Peyer's patch (tissue), 4 donors: ENCODE results near the gene IL18R1. TPM values are rescaled to one million over a fixed set of nuclear protein-coding genes. Genes with fewer than 3 reads are reported as not detected.

Source experiments
- DNase-seq, 3 donors: peaks; one replicate each; pipeline ENCODE4 v3.0.0-alpha.2; 2017 to 2019
- H3K27ac ChIP-seq, 4 donors: fragments of 200-600 bp; sonication (generic); one replicate each; pipeline ENCODE4 v1.5.1; 2016 to 2019
- H3K27me3 ChIP-seq, 2 donors: fragments of 200-600 bp; sonication (generic); one replicate each; pipeline ENCODE4 v1.5.1; 2019
- H3K36me3 ChIP-seq, 3 donors: fragments of 200-600 bp; sonication (generic); one replicate each; pipeline ENCODE4 v1.5.1; 2016 to 2019
- H3K4me1 ChIP-seq, 4 donors: fragments of 200-600 bp; sonication (generic); one replicate each; pipeline ENCODE4 v1.5.1; 2016 to 2019
- H3K4me3 ChIP-seq, 4 donors: fragments of 200-600 bp; sonication (generic); 1 replicate in 3 of 4; 2 replicates in 1 of 4; pipeline ENCODE4 v1.5.1; 2016 to 2019; ENCODE audit warnings: mild to moderate bottlenecking in 1 of 4
- H3K9me3 ChIP-seq, 4 donors: fragments of 200-600 bp; sonication (generic); one replicate each; pipeline ENCODE4 v1.5.1; 2016 to 2019; ENCODE audit warnings: mild to moderate bottlenecking in 1 of 4
- CTCF ChIP-seq, 6 experiments: fragments of 450-650 bp in 4 of 6; fragments of 200-600 bp in 2 of 6; sonication (generic) in 1 of 6; IDR thresholded peaks; one replicate each; pipeline ENCODE4 v1.5.1; 2017 to 2019; ENCODE audit warnings: antibody characterized with exemption in 6 of 6, mild to moderate bottlenecking in 3 of 6, moderate library complexity in 1 of 6
- POLR2A ChIP-seq, 2 donors: fragments of 450-650 bp; IDR thresholded peaks; one replicate each; pipeline ENCODE4 v1.5.1; 2017; ENCODE audit warnings: antibody characterized with exemption in 2 of 2, mild to moderate bottlenecking in 2 of 2, moderate library complexity in 2 of 2
- total RNA-seq, 4 donors: library from RNA; depleted of rRNA; stranded (reverse); fragments of >200 nt; gene quantifications; one replicate each; pipeline ENCODE4 v1.1.0, GENCODE V29; 2016

The IL18R1 gene
- total RNA-seq, 4 donors from 2014 or later, result 3.6 to 20.6 (median 12.9) TPM

- no peak for TF ChIP-seq CTCF (IDR thresholded peaks at IDR 0.05)
- TF ChIP-seq POLR2A (IDR thresholded peaks at IDR 0.05), result no peak
- no peak for DNase-seq
- H3K36me3 ChIP-seq, result no peaks in the 10 kb centered on the region
- peaks cover 0 to 2% (median 0%) of the 10 kb centered on the region in 4 donors for H3K9me3 ChIP-seq
- H3K27me3 ChIP-seq, result no peaks in the 10 kb centered on the region
- H3K27ac ChIP-seq, result no peak overlapping the region
- no peak overlapping the region for H3K4me3 ChIP-seq
- H3K4me1 ChIP-seq, result no peaks in the 10 kb centered on the region
Observed at GRCh38 chr2:102383722-102384121, 28.1 kb downstream of the IL18R1 start.

- Histone ChIP-seq H3K27me3 (no peaks in the 10 kb centered on the region), H3K9me3 (peaks cover 0 to 2% (median 0%) of the 10 kb centered on the region in 4 donors), H3K27ac (no peak overlapping the region), H3K4me3 (no peak overlapping the region), H3K36me3 (no peaks in the 10 kb centered on the region), H3K4me1 (no peaks in the 10 kb centered on the region)
- no peak for TF ChIP-seq CTCF (IDR thresholded peaks at IDR 0.05)
- TF ChIP-seq POLR2A (IDR thresholded peaks at IDR 0.05), result no peak
- DNase-seq, result no peak
Observed at GRCh38 chr2:102385522-102385921, 29.9 kb downstream of the IL18R1 start.

- Histone ChIP-seq H3K4me3 (no peak overlapping the region), H3K27ac (no peak overlapping the region), H3K27me3 (no peaks in the 10 kb centered on the region), H3K4me1 (no peaks in the 10 kb centered on the region), H3K9me3 (peaks cover 0 to 2% (median 0%) of the 10 kb centered on the region in 4 donors), H3K36me3 (no peaks in the 10 kb centered on the region)
- DNase-seq, result no peak
- TF ChIP-seq CTCF (IDR thresholded peaks at IDR 0.05) (no peak), POLR2A (IDR thresholded peaks at IDR 0.05) (no peak)
Observed at GRCh38 chr2:102386004-102386403, 30.4 kb downstream of the IL18R1 start.

GRCh38 chr2:102386867-102387541 is 31.4 kb downstream of the IL18R1 start:
- DNase-seq, result no peak
- Histone ChIP-seq H3K36me3 (no peaks in the 10 kb centered on the region), H3K9me3 (peaks cover 0 to 2% (median 0%) of the 10 kb centered on the region in 4 donors), H3K4me3 (no peak overlapping the region), H3K27me3 (no peaks in the 10 kb centered on the region), H3K27ac (no peak overlapping the region), H3K4me1 (no peaks in the 10 kb centered on the region)
- no peak for TF ChIP-seq POLR2A (IDR thresholded peaks at IDR 0.05)
- no peak for TF ChIP-seq CTCF (IDR thresholded peaks at IDR 0.05)

GRCh38 chr2:102387763-102388546 is 32.4 kb downstream of the IL18R1 start:
- DNase-seq, result no peak
- Histone ChIP-seq H3K27me3 (no peaks in the 10 kb centered on the region), H3K27ac (no peak overlapping the region), H3K36me3 (no peaks in the 10 kb centered on the region), H3K4me3 (no peak overlapping the region), H3K4me1 (no peaks in the 10 kb centered on the region), H3K9me3 (peaks cover 0 to 2% (median 0%) of the 10 kb centered on the region in 4 donors)
- TF ChIP-seq POLR2A (IDR thresholded peaks at IDR 0.05) (no peak), CTCF (IDR thresholded peaks at IDR 0.05) (no peak)
